ENCODE data around the gene UNC50. TPM values are rescaled to one million over a fixed set of nuclear protein-coding genes. Genes with fewer than 3 reads are reported as not detected.

UNC50 gene
- total RNA-seq, 1 donor: 36.2 TPM

DNA sequence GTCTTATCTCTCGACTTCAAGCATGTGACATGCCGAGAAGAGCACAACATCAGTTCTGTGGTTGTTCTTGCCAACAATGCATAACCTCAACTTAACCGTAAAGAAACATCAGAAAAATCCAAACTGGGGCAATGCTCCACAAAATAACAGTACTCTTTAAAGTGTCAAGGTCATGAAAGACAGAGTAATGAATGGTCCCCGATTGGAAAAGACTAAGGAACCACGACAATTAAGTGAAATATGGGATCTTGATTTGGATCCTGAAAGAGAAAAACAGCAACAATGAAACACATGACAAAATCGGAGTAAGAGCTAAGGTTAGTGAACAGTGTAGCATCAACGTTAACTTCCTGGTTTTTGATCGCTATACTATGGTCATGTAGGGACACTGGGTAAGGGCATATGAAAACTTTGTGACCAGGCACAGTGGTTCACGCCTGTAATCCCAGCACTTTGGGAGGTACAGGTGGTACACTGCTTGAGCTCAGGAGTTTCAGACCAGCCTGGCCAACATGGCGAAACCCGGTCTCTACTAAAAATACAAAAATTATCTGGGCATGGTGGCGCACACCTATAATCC lies 55.2 kb downstream of the UNC50 start:
- Histone ChIP-seq H3K79me2 (ENCODE audit: insufficient read depth, low read length) (no peaks in the 10 kb centered on the region), H3K4me3 (ENCODE audit: insufficient read depth, low read length) (no peak overlapping the region), H2AFZ (ENCODE audit: low read length) (no peak overlapping the region), H4K20me1 (ENCODE audit: insufficient read depth, low read length) (no peaks in the 10 kb centered on the region), H3K36me3 (ENCODE audit: insufficient read depth, low read length) (no peaks in the 10 kb centered on the region), H3K27ac (ENCODE audit: low read depth, low read length) (no peak overlapping the region), H3K4me1 (ENCODE audit: insufficient read depth, low read length) (no peaks in the 10 kb centered on the region), H3K9me3 (ENCODE audit: low read depth, low read length) (no peaks in the 10 kb centered on the region), H3K27me3 (ENCODE audit: insufficient read depth, low read length) (no peaks in the 10 kb centered on the region), H3K4me2 (ENCODE audit: insufficient read depth, low read length) (no peak overlapping the region)
- no peak for DNase-seq (ENCODE audit: insufficient read length, low spot score, missing footprints)
- TF ChIP-seq, protein P1, sequence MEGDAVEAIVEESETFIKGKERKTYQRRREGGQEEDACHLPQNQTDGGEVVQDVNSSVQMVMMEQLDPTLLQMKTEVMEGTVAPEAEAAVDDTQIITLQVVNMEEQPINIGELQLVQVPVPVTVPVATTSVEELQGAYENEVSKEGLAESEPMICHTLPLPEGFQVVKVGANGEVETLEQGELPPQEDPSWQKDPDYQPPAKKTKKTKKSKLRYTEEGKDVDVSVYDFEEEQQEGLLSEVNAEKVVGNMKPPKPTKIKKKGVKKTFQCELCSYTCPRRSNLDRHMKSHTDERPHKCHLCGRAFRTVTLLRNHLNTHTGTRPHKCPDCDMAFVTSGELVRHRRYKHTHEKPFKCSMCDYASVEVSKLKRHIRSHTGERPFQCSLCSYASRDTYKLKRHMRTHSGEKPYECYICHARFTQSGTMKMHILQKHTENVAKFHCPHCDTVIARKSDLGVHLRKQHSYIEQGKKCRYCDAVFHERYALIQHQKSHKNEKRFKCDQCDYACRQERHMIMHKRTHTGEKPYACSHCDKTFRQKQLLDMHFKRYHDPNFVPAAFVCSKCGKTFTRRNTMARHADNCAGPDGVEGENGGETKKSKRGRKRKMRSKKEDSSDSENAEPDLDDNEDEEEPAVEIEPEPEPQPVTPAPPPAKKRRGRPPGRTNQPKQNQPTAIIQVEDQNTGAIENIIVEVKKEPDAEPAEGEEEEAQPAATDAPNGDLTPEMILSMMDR (IDR thresholded peaks at IDR 0.05; ENCODE audit: extremely low read depth, low read depth, low read length): no peak

DNA sequence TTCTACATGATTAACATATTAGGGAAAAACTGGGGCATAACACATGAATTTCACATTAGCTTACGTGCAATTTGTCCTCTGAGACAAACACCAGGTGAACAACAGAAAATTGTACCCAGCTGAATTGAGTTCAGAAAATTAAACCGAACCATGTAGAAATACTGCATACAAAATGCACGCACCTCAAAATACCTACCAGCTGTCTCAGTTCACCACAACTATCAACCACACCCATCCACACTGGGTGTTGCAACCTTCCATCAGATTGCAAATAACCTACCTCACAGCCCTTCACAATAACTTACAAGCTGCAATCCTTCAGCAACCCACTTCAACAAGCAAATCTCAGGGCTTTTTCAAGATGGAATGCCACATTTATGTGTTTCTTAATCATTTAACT lies 55.9 kb downstream of the UNC50 start:
- no peak overlapping the region for H2AFZ ChIP-seq (ENCODE audit: low read length)
- no peaks in the 10 kb centered on the region for H3K4me1 ChIP-seq (ENCODE audit: insufficient read depth, low read length)
- H3K9me3 ChIP-seq (ENCODE audit: low read depth, low read length): no peaks in the 10 kb centered on the region
- H3K36me3 ChIP-seq (ENCODE audit: insufficient read depth, low read length): no peaks in the 10 kb centered on the region
- no peak overlapping the region for H3K27ac ChIP-seq (ENCODE audit: low read depth, low read length)
- no peak overlapping the region for H3K4me3 ChIP-seq (ENCODE audit: insufficient read depth, low read length)
- TF ChIP-seq, protein P1 (IDR thresholded peaks at IDR 0.05; ENCODE audit: extremely low read depth, low read depth, low read length): no peak
- H3K79me2 ChIP-seq (ENCODE audit: insufficient read depth, low read length): no peaks in the 10 kb centered on the region
- no peaks in the 10 kb centered on the region for H4K20me1 ChIP-seq (ENCODE audit: insufficient read depth, low read length)
- peak; percentile 32 for DNase-seq (ENCODE audit: insufficient read length, low spot score, missing footprints)
- H3K27me3 ChIP-seq (ENCODE audit: insufficient read depth, low read length): no peaks in the 10 kb centered on the region
- no peak overlapping the region for H3K4me2 ChIP-seq (ENCODE audit: insufficient read depth, low read length)

DNA sequence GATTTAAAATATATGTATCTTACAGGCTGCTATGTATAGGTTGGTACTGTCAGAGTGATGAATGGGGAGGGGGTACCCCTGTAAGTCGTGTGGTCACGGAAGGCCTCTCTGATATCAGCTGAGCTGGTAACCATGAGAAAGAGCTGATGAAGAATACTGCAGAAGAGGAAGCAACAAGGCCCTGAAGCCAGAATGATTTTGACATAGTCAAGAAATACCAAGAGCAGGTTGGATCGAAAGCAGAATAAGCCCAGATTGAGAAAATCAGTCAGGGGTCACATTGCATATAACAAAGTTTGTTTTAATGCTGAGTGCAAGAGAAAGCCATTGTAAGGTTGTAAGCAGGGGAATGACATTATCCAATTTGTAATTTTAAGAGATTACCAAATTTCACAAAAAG lies 57.3 kb downstream of the UNC50 start:
- no peaks in the 10 kb centered on the region for H3K27me3 ChIP-seq (ENCODE audit: insufficient read depth, low read length)
- no peak overlapping the region for H3K4me2 ChIP-seq (ENCODE audit: insufficient read depth, low read length)
- no peaks in the 10 kb centered on the region for H3K36me3 ChIP-seq (ENCODE audit: insufficient read depth, low read length)

More for the DNA sequence above, 57.3 kb downstream of the UNC50 start:
- H3K4me1 ChIP-seq (ENCODE audit: insufficient read depth, low read length): no peaks in the 10 kb centered on the region
- H3K27ac ChIP-seq (ENCODE audit: low read depth, low read length): no peak overlapping the region
- H2AFZ ChIP-seq (ENCODE audit: low read length): no peak overlapping the region
- no peaks in the 10 kb centered on the region for H4K20me1 ChIP-seq (ENCODE audit: insufficient read depth, low read length)
- H3K9me3 ChIP-seq (ENCODE audit: low read depth, low read length): no peaks in the 10 kb centered on the region
- H3K79me2 ChIP-seq (ENCODE audit: insufficient read depth, low read length): no peaks in the 10 kb centered on the region
- TF ChIP-seq, protein P1 (IDR thresholded peaks at IDR 0.05; ENCODE audit: extremely low read depth, low read depth, low read length): no peak
- no peak overlapping the region for H3K4me3 ChIP-seq (ENCODE audit: insufficient read depth, low read length)
- DNase-seq (ENCODE audit: insufficient read length, low spot score, missing footprints): no peak

Other genes starting within 250 kb of the UNC50 start
- 25.7 and 25.9 TPM in 2 replicates for gene INPP4A, start 163.7 kb upstream of the UNC50 start, total RNA-seq
- gene COA5, start 77 bp upstream of the UNC50 start, total RNA-seq: 17.4 and 21.2 TPM in 2 replicates
- under 0.01 and 0.36 TPM in 2 replicates for gene MGAT4A, start 122.5 kb downstream of the UNC50 start, total RNA-seq